Gastroesophageal sphincter (tissue), 3 donors: Measurements from ENCODE around the gene TMEM26.

ENCODE experiments used
- EP300 ChIP-seq: sonication (generic); formaldehyde crosslinking; IDR thresholded peaks from one replicate; pipeline ENCODE4 v1.6.1; 2017; ENCODE audit warnings: antibody characterized with exemption, mild to moderate bottlenecking
- POLR2AphosphoS5 ChIP-seq: sonication (generic); formaldehyde crosslinking; IDR thresholded peaks from one replicate; pipeline ENCODE4 v1.6.1; 2017; ENCODE audit warnings: antibody characterized with exemption
- TF ChIP-seq, protein P1 (sequence below), 4 experiments: fragments of 200-600 bp in 2 of 4; fragments of 450-650 bp in 2 of 4; sonication (generic) in 1 of 4; IDR thresholded peaks; one replicate each; pipeline ENCODE4 v1.5.1; 2017 to 2019; ENCODE audit warnings: antibody characterized with exemption in 4 of 4, mild to moderate bottlenecking in 2 of 4, moderate library complexity in 2 of 4

DNA sequence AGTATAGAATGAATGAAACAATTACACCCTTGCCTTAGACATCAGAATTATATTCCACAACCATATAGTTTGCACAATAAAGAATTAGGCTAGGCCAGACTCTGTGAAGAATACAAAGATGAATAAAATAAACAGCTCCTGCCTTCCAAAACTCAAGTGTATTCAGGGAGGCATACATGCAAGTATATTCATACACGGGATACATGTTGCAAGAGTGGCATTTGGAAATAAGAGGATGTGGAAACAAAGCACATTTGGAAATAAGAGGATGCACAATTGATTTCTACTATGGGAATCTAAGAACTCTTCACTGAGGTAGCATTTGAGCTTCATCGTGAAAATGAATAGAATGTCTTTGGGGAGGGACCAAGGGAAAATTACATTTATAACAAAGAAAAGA lies 27.0 kb upstream of the TMEM26 start:
- TF ChIP-seq, protein P1, sequence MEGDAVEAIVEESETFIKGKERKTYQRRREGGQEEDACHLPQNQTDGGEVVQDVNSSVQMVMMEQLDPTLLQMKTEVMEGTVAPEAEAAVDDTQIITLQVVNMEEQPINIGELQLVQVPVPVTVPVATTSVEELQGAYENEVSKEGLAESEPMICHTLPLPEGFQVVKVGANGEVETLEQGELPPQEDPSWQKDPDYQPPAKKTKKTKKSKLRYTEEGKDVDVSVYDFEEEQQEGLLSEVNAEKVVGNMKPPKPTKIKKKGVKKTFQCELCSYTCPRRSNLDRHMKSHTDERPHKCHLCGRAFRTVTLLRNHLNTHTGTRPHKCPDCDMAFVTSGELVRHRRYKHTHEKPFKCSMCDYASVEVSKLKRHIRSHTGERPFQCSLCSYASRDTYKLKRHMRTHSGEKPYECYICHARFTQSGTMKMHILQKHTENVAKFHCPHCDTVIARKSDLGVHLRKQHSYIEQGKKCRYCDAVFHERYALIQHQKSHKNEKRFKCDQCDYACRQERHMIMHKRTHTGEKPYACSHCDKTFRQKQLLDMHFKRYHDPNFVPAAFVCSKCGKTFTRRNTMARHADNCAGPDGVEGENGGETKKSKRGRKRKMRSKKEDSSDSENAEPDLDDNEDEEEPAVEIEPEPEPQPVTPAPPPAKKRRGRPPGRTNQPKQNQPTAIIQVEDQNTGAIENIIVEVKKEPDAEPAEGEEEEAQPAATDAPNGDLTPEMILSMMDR (IDR thresholded peaks at IDR 0.05) = no peak
- TF ChIP-seq EP300 (no peak), POLR2AphosphoS5 (no peak)
